DMS 273 (cell line): ENCODE results near the gene SESN3.
"Not testable (repeated sequence)": the region's sequence is repeated elsewhere in the genome, so short reads cannot be mapped to it uniquely, and the experiment has no call there.

Experiments
- DNase-seq: peaks from one replicate; lab custom pipeline; 2025; ENCODE audit not compliant: unreplicated experiment; lab: John Stamatoyannopoulos, UW

SESN3 gene

GRCh38 chr11:95154514-95154913 is 76.5 kb downstream of the SESN3 start:
- DNase-seq: peak; percentile 79

- no peak for DNase-seq
These were observed 77.2 kb downstream of the SESN3 start for GRCh38 chr11:95153857-95154246.

GRCh38 chr11:95152876-95153856 is 77.8 kb downstream of the SESN3 start:
- DNase-seq: no peak

GRCh38 chr11:95150956-95151684 is 79.9 kb downstream of the SESN3 start:
- DNase-seq: peak; percentile 83

- no peak for DNase-seq
These were observed 81.2 kb downstream of the SESN3 start for GRCh38 chr11:95149651-95150364.

- DNase-seq: peak; percentile 4
These were observed 82.1 kb downstream of the SESN3 start for GRCh38 chr11:95148938-95149337.

GRCh38 chr11:95148406-95148805 is 82.6 kb downstream of the SESN3 start:
- DNase-seq: peak; percentile 26

GRCh38 chr11:95147364-95147905 is 83.6 kb downstream of the SESN3 start:
- DNase-seq: peak; percentile 53

- no peak for DNase-seq
These were observed 85.5 kb downstream of the SESN3 start for GRCh38 chr11:95145430-95146060.

GRCh38 chr11:95144313-95145235 is 86.4 kb downstream of the SESN3 start:
- DNase-seq: no peak

- DNase-seq: no peak
These were observed 87.8 kb downstream of the SESN3 start for GRCh38 chr11:95143106-95143681.

GRCh38 chr11:95142431-95142830 is 88.6 kb downstream of the SESN3 start:
- DNase-seq: no peak

- no peak for DNase-seq
These were observed 90.5 kb downstream of the SESN3 start for GRCh38 chr11:95140397-95141033.

GRCh38 chr11:95138448-95138847 is 92.6 kb downstream of the SESN3 start:
- peak; percentile 31 for DNase-seq

GRCh38 chr11:95137299-95137698 is 93.7 kb downstream of the SESN3 start:
- DNase-seq: no peak

- DNase-seq: not testable (repeated sequence)
These were observed 94.3 kb downstream of the SESN3 start for GRCh38 chr11:95136747-95137146.

- DNase-seq: no peak
These were observed 95.1 kb downstream of the SESN3 start for GRCh38 chr11:95135880-95136279.

- DNase-seq: peak; percentile 56
These were observed 95.8 kb downstream of the SESN3 start for GRCh38 chr11:95135155-95135554.

GRCh38 chr11:95134491-95134890 is 96.5 kb downstream of the SESN3 start:
- DNase-seq: peak; percentile 92
